B cell (primary cell): ENCODE results near the gene KRR1. TPM values are rescaled to one million over a fixed set of nuclear protein-coding genes. Genes with fewer than 3 reads are reported as not detected.

Experiments used
- ATAC-seq: fragments of 200-7000 bp; cut with Tn5 transposase; one replicate; pipeline ENCODE4 v1.10.0; 2021; ENCODE audit warnings: low read depth, mild to moderate bottlenecking, moderate number of reproducible peaks, moderate library complexity
- CTCF ChIA-PET: fragments of 350-600 bp; sonication (Branson Sonifier 250); formaldehyde crosslinking; loops from one replicate; lab custom pipeline; 2021; ENCODE audit warnings: antibody characterized with exemption, inconsistent platforms; lab: Charles Lee
- POLR2A ChIA-PET: fragments of 350-600 bp; sonication (Branson Sonifier 250); formaldehyde crosslinking; loops from one replicate; lab custom pipeline; 2021; ENCODE audit warnings: antibody characterized with exemption; lab: Charles Lee
- DNase-seq: peaks from one replicate; pipeline ENCODE4 v3.0.0; 2013
- H2AFZ ChIP-seq: 2 replicates; pipeline ENCODE4 v1.6.1; 2012; ENCODE audit warnings: mild to moderate bottlenecking, low read depth, low read length; ENCODE audit not compliant: insufficient read depth, poor library complexity, severe bottlenecking
- H3K27ac ChIP-seq, 2 donors: 1 replicate in 1 of 2; 2 replicates in 1 of 2; pipeline ENCODE4 v1.5.1; 2012 to 2013; ENCODE audit warnings: low read length in 2 of 2, mild to moderate bottlenecking in 2 of 2, moderate library complexity in 1 of 2
- H3K27me3 ChIP-seq, 4 experiments: fragments of 200-600 bp in 1 of 4; sonication (generic) in 1 of 4; replicated peaks in 1 of 4; 1 replicate in 2 of 4; 2 replicates in 2 of 4; pipeline versions ENCODE4 v1.6.1 to v1.7.0; 2013 to 2016; ENCODE audit warnings: low read length in 3 of 4, mild to moderate bottlenecking in 2 of 4, mixed read lengths in 1 of 4, moderate library complexity in 1 of 4; ENCODE audit not compliant: insufficient read depth in 4 of 4, control insufficient read depth in 3 of 4; ENCODE audit errors: control extremely low read depth in 1 of 4
- H3K36me3 ChIP-seq, 2 experiments: replicated peaks in 1 of 2; 1 replicate in 1 of 2; 2 replicates in 1 of 2; pipeline versions ENCODE4 v1.6.1 to v1.7.1; 2013; ENCODE audit warnings: low read length in 1 of 2; ENCODE audit not compliant: insufficient read depth in 2 of 2, control insufficient read depth in 1 of 2; ENCODE audit errors: control extremely low read depth in 1 of 2, extremely low read depth in 1 of 2
- H3K4me1 ChIP-seq, 2 donors: fragments of 200-600 bp in 1 of 2; sonication (generic) in 1 of 2; 1 replicate in 1 of 2; 2 replicates in 1 of 2; pipeline versions ENCODE4 v1.5.1 to v1.6.1; 2013 to 2017; ENCODE audit warnings: low read length in 2 of 2; ENCODE audit not compliant: control insufficient read depth in 2 of 2, insufficient read depth in 2 of 2
- H3K4me2 ChIP-seq: replicated peaks from 2 replicates; pipeline ENCODE3; 2012; ENCODE audit warnings: mild to moderate bottlenecking, low read depth, low read length; ENCODE audit not compliant: poor library complexity, severe bottlenecking
- H3K4me3 ChIP-seq, 5 experiments: fragments of 200-600 bp in 1 of 5; sonication (generic) in 1 of 5; 1 replicate in 3 of 5; 2 replicates in 2 of 5; pipeline versions ENCODE4 v1.5.1 to v1.7.0; 2011 to 2016; ENCODE audit warnings: low read length in 4 of 5, mild to moderate bottlenecking in 4 of 5, low read depth in 2 of 5, control low read depth in 1 of 5, moderate library complexity in 1 of 5; ENCODE audit not compliant: insufficient read depth in 1 of 5; ENCODE audit errors: control extremely low read depth in 1 of 5, extremely low read depth in 1 of 5
- H3K79me2 ChIP-seq: fragments of 200-600 bp; sonication (generic); one replicate; pipeline ENCODE4 v1.6.0; 2016; ENCODE audit warnings: low read length; ENCODE audit not compliant: control insufficient read depth, insufficient read depth
- H3K9ac ChIP-seq: fragments of 200-600 bp; sonication (generic); 2 replicates; pipeline ENCODE4 v1.6.1; 2017; ENCODE audit warnings: mild to moderate bottlenecking, low read length, moderate library complexity
- H3K9me3 ChIP-seq, 3 donors: one replicate each; pipeline versions ENCODE4 v1.6.1 to v1.7.1; 2013; ENCODE audit warnings: low read length in 2 of 3; ENCODE audit not compliant: control insufficient read depth in 2 of 3, insufficient read depth in 1 of 3; ENCODE audit errors: control extremely low read depth in 1 of 3
- H4K20me1 ChIP-seq: 2 replicates; pipeline ENCODE4 v1.6.0; 2012; ENCODE audit warnings: mild to moderate bottlenecking, low read length; ENCODE audit not compliant: insufficient read depth, control insufficient read depth, poor library complexity, severe bottlenecking
- H3K27ac Mint-ChIP-seq: one replicate; pipeline ENCODE4 v1.8.0; 2021; ENCODE audit warnings: mixed read lengths
- H3K27me3 Mint-ChIP-seq: one replicate; pipeline ENCODE4 v1.8.0; 2021; ENCODE audit warnings: mixed read lengths
- H3K4me1 Mint-ChIP-seq: one replicate; pipeline ENCODE4 v1.8.0; 2021; ENCODE audit warnings: mixed read lengths
- H3K4me3 Mint-ChIP-seq: one replicate; pipeline ENCODE4 v1.8.0; 2021; ENCODE audit warnings: mixed read lengths
- H3K9me3 Mint-ChIP-seq: one replicate; pipeline ENCODE4 v1.8.0; 2022; ENCODE audit warnings: mixed read lengths; ENCODE audit not compliant: insufficient read depth
- EZH2 ChIP-seq: IDR thresholded peaks from 2 replicates; pipeline ENCODE4 v1.6.1; 2012; ENCODE audit warnings: borderline replicate concordance, low read depth, mild to moderate bottlenecking, moderate library complexity, low read length; ENCODE audit not compliant: insufficient read depth, poor library complexity, severe bottlenecking
- WGBS: methylation state at CpG from one replicate; pipeline ENCODE4 v1.1.5; 2013; ENCODE audit warnings: missing lambda C conversion rate; ENCODE audit not compliant: insufficient coverage; 5-methylcytosine and 5-hydroxymethylcytosine counted together
- intact Hi-C: fragments of 100-400 bp; cut with micrococcal nuclease; formaldehyde crosslinking; loops from one replicate; pipeline ENCODE4 v1.10.0; 2022
- polyA minus RNA-seq: library from RNA; depleted of rRNA, polyadenylated mRNA; stranded (reverse); fragments of >200 nt; gene quantifications from 2 replicates; pipeline ENCODE4 v1.2.3, GENCODE V29; 2012
- polyA plus RNA-seq: library from polyadenylated mRNA; depleted of rRNA; stranded (reverse); fragments of >200 nt; gene quantifications from 2 replicates; pipeline ENCODE4 v1.2.3, GENCODE V29; 2012
- total RNA-seq, 2 donors: library from RNA; stranded (reverse); fragments of 120-200 nt in 1 of 2; gene quantifications; 1 replicate in 1 of 2; 2 replicates in 1 of 2; pipeline versions ENCODE4 v1.2.3 to v1.2.4, GENCODE V29; 2013 to 2022
- TF ChIP-seq, protein P1 (sequence below): fragments of 200-600 bp; IDR thresholded peaks from one replicate; pipeline ENCODE4 v1.8.0; 2022; ENCODE audit warnings: antibody characterized with exemption, mild to moderate bottlenecking

Gene KRR1
- total RNA-seq (80.2 and 87.7 TPM in 2 replicates), polyA plus RNA-seq (16.3 and 25.2 TPM in 2 replicates), polyA minus RNA-seq (20.6 and 24.8 TPM in 2 replicates)
- 82.5 TPM for total RNA-seq (2013)

GRCh38 chr12:75511116-75512048, at the start of gene KRR1:
Gene KRR1, minus strand, starts transcription at chr12:75511609. Its CDS starts 12 bp downstream, at chr12:75511597.
- POLR2A ChIA-PET = interaction anchor here (1.1 to 1.7 kb wide), 5 partner anchors 120 to 837 kb away, joined by 3 to 7 read pairs (median 5); partner anchors contain the start of genes BBS10, CAPS2, GLIPR1L2 and PHLDA1
- Histone ChIP-seq H3K27ac (peak within 1 kb of the TSS; percentile 72 to 83), H3K79me2 (peaks cover 25% of the 10 kb centered on the region), H3K36me3 (peaks cover 3 to 14% of the 10 kb centered on the region in 2 experiments), H3K4me3 (peak within 1 kb of the TSS; percentile 61 to 100 (median 93)), H4K20me1 (no peaks in the 10 kb centered on the region), H3K27me3 (no peaks in the 10 kb centered on the region), H3K4me2 (peak within 1 kb of the TSS; percentile 78), H2AFZ (peak within 1 kb of the TSS; percentile 91), H3K9ac (peak within 1 kb of the TSS; percentile 95), H3K9me3 (no peaks in the 10 kb centered on the region), H3K4me1 (peaks cover 11 to 18% of the 10 kb centered on the region in 2 donors)
- peaks cover 2% of the 10 kb centered on the region for H3K9me3 Mint-ChIP-seq
- H3K4me1 Mint-ChIP-seq = peaks cover 28% of the 10 kb centered on the region
- intact Hi-C loops = loop anchor here (1.0 to 10.0 kb wide), 9 partner anchors 33 to 1553 kb away; partner anchors contain the start of genes ATXN7L3B, BBS10, E2F7 and GLIPR1L2
- CTCF ChIA-PET = interaction anchor here (0.8 to 2.6 kb wide), 12 partner anchors 14 to 836 kb away, joined by 3 to 15 read pairs (median 6); partner anchors contain the start of genes BBS10, GLIPR1L1, GLIPR1L2 and PHLDA1
- TF ChIP-seq EZH2 = no peak
- TF ChIP-seq, protein P1, sequence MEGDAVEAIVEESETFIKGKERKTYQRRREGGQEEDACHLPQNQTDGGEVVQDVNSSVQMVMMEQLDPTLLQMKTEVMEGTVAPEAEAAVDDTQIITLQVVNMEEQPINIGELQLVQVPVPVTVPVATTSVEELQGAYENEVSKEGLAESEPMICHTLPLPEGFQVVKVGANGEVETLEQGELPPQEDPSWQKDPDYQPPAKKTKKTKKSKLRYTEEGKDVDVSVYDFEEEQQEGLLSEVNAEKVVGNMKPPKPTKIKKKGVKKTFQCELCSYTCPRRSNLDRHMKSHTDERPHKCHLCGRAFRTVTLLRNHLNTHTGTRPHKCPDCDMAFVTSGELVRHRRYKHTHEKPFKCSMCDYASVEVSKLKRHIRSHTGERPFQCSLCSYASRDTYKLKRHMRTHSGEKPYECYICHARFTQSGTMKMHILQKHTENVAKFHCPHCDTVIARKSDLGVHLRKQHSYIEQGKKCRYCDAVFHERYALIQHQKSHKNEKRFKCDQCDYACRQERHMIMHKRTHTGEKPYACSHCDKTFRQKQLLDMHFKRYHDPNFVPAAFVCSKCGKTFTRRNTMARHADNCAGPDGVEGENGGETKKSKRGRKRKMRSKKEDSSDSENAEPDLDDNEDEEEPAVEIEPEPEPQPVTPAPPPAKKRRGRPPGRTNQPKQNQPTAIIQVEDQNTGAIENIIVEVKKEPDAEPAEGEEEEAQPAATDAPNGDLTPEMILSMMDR = no peak
- H3K4me3 Mint-ChIP-seq = peak within 1 kb of the TSS; percentile 93
- DNase-seq = peak; percentile 95
- H3K27ac Mint-ChIP-seq = peak within 1 kb of the TSS; percentile 95
- no peaks in the 10 kb centered on the region for H3K27me3 Mint-ChIP-seq
- 4% methylated on average over 42 of the region's 47 CpGs for WGBS
- peak; percentile 97 for ATAC-seq
